Measurements from ENCODE around the gene AGPAT4. TPM values are rescaled to one million over a fixed set of nuclear protein-coding genes. Genes with fewer than 3 reads are reported as not detected.

The AGPAT4 gene
- total RNA-seq, 4 donors from 2014 or later = 10.5 to 20.8 (median 12.6) TPM

- Histone ChIP-seq H3K27me3 (no peaks in the 10 kb centered on the region), H3K27ac (no peak overlapping the region), H3K36me3 (peaks cover 0 to 47% (median 0%) of the 10 kb centered on the region in 3 donors), H3K4me3 (no peak overlapping the region), H3K4me1 (peaks cover 0 to 23% (median 0%) of the 10 kb centered on the region in 4 donors), H3K9me3 (no peaks in the 10 kb centered on the region)
- DNase-seq (ENCODE audit: low spot score in 2 of 2) = no peak
- 89 to 95% methylated on average over 13 of the region's 13 CpGs for WGBS, 2 donors
- TF ChIP-seq EP300 (IDR thresholded peaks at IDR 0.05) (no peak), CTCF (IDR thresholded peaks at IDR 0.05) (no peak), POLR2A (IDR thresholded peaks at IDR 0.05) (no peak)
These were observed 110.2 kb downstream of the AGPAT4 start for GRCh38 chr6:161163466-161164181.

- Histone ChIP-seq H3K27ac (no peak overlapping the region), H3K4me1 (peaks cover 0 to 17% (median 0%) of the 10 kb centered on the region in 4 donors), H3K27me3 (no peaks in the 10 kb centered on the region), H3K9me3 (no peaks in the 10 kb centered on the region), H3K4me3 (no peak overlapping the region), H3K36me3 (peaks cover 0 to 56% (median 0%) of the 10 kb centered on the region in 3 donors)
- WGBS, 2 donors = 91 to 92% methylated on average over 9 of the region's 9 CpGs
- DNase-seq (ENCODE audit: low spot score in 2 of 2) = no peak
- no peak for TF ChIP-seq CTCF (IDR thresholded peaks at IDR 0.05)
- TF ChIP-seq POLR2A (IDR thresholded peaks at IDR 0.05) = no peak
- TF ChIP-seq EP300 (IDR thresholded peaks at IDR 0.05) = no peak
These were observed 111.1 kb downstream of the AGPAT4 start for GRCh38 chr6:161162722-161163121.

GRCh38 chr6:161161889-161162624 lies 111.8 kb downstream of the AGPAT4 start:
- Histone ChIP-seq H3K27me3 (no peaks in the 10 kb centered on the region), H3K4me1 (peaks cover 0 to 17% (median 0%) of the 10 kb centered on the region in 4 donors), H3K4me3 (no peak overlapping the region), H3K27ac (no peak overlapping the region), H3K9me3 (peaks cover 0 to 3% (median 0%) of the 10 kb centered on the region in 4 donors), H3K36me3 (peaks cover 0 to 63% (median 0%) of the 10 kb centered on the region in 3 donors)
- no peak for TF ChIP-seq CTCF (IDR thresholded peaks at IDR 0.05)
- TF ChIP-seq EP300 (IDR thresholded peaks at IDR 0.05) = no peak
- TF ChIP-seq POLR2A (IDR thresholded peaks at IDR 0.05) = no peak
- DNase-seq (ENCODE audit: low spot score in 2 of 2) = no peak
- WGBS, 2 donors = 51 to 78% methylated on average over 11 to 16 of the region's 16 CpGs

GRCh38 chr6:161161121-161161520 lies 112.7 kb downstream of the AGPAT4 start:
- 98% methylated on average over 15 of the region's 15 CpGs for WGBS, 2 donors
- no peaks in the 10 kb centered on the region for H3K27me3 ChIP-seq
- DNase-seq (ENCODE audit: low spot score in 2 of 2) = no peak
- TF ChIP-seq POLR2A (IDR thresholded peaks at IDR 0.05) = no peak
- TF ChIP-seq CTCF (IDR thresholded peaks at IDR 0.05) = no peak
- no peak for TF ChIP-seq EP300 (IDR thresholded peaks at IDR 0.05)
- no peak overlapping the region for H3K27ac ChIP-seq
- H3K4me1 ChIP-seq = peaks cover 0 to 17% (median 0%) of the 10 kb centered on the region in 4 donors
- H3K4me3 ChIP-seq = no peak overlapping the region
- H3K36me3 ChIP-seq = peaks cover 0 to 68% (median 0%) of the 10 kb centered on the region in 3 donors
- H3K9me3 ChIP-seq = peaks cover 0 to 7% (median 0%) of the 10 kb centered on the region in 4 donors
